Astrocyte (in vitro differentiated cells and primary cell): ENCODE results near the gene ZNF518B.

Experiments
- CTCF ChIP-seq: IDR thresholded peaks from 2 replicates; pipeline ENCODE4 v1.5.1; 2011; ENCODE audit warnings: low read depth, mild to moderate bottlenecking, inconsistent platforms, low read length, moderate library complexity; ENCODE audit not compliant: insufficient read depth
- EZH2 ChIP-seq: IDR thresholded peaks from 2 replicates; pipeline ENCODE4 v1.6.1; 2012; ENCODE audit warnings: mild to moderate bottlenecking, low read length, inconsistent platforms; ENCODE audit not compliant: insufficient read depth

- TF ChIP-seq CTCF (peak; percentile 38), EZH2 (no peak)
Measured at GRCh38 chr4:10403633-10404445, 53.4 kb downstream of the ZNF518B start.
